Right lobe of liver (tissue), 6 donors: ENCODE data around the gene GPALPP1. TPM values are rescaled to one million over a fixed set of nuclear protein-coding genes. Genes with fewer than 3 reads are reported as not detected.

ENCODE experiments used
- ATAC-seq, 4 donors: fragments of 200-7000 bp; cut with Tn5 transposase; one replicate each; pipeline ENCODE4 v1.9.1; 2020; ENCODE audit warnings: mild to moderate bottlenecking in 4 of 4, moderate library complexity in 4 of 4
- DNase-seq, 3 donors: peaks; one replicate each; pipeline ENCODE4 v3.0.0-alpha.2; 2020
- H3K27ac ChIP-seq, 3 donors: fragments of 200-600 bp; one replicate each; pipeline ENCODE4 v1.8.0; 2022
- H3K27me3 ChIP-seq, 2 donors: fragments of 200-600 bp; one replicate each; pipeline ENCODE4 v1.8.0; 2022
- H3K36me3 ChIP-seq, 4 donors: fragments of 200-600 bp; sonication (generic) in 1 of 4; one replicate each; pipeline versions ENCODE4 v1.5.1 to v1.8.0; 2017 to 2022; ENCODE audit warnings: control low read depth in 1 of 4
- H3K4me1 ChIP-seq, 4 donors: fragments of 200-600 bp; sonication (generic) in 1 of 4; one replicate each; pipeline versions ENCODE4 v1.5.1 to v1.8.0; 2017 to 2022; ENCODE audit warnings: control low read depth in 1 of 4
- H3K4me3 ChIP-seq, 3 donors: fragments of 200-600 bp; one replicate each; pipeline ENCODE4 v1.8.0; 2022
- H3K9me3 ChIP-seq, 4 donors: fragments of 200-600 bp; sonication (generic) in 1 of 4; one replicate each; pipeline versions ENCODE4 v1.5.1 to v1.8.0; 2017 to 2022; ENCODE audit warnings: control low read depth in 1 of 4
- POLR2A ChIP-seq: fragments of 450-650 bp; IDR thresholded peaks from one replicate; pipeline ENCODE4 v1.6.1; 2017; ENCODE audit warnings: antibody characterized with exemption, mild to moderate bottlenecking
- WGBS: methylation state at CpG from one replicate; pipeline ENCODE4 v1.1.6; 2018; ENCODE audit warnings: low coverage, low lambda C conversion rate; ENCODE audit not compliant: insufficient coverage; ENCODE audit errors: missing lambda C conversion rate; 5-methylcytosine and 5-hydroxymethylcytosine counted together
- intact Hi-C, 2 donors: fragments of 100-400 bp; cut with DNase I; formaldehyde crosslinking; loops; one replicate each; pipeline versions ENCODE4 v1.11.2 to v1.14.1; 2022
- total RNA-seq, 6 experiments: library from RNA; depleted of rRNA in 2 of 6; stranded (reverse); fragments of >200 nt in 2 of 6; fragmentation: NEBNext Ultra II Directional in 3 of 6; extraction: Animal tissue kit (Norgen Biotek cat#: 25700) in 3 of 6; gene quantifications; one replicate each; pipeline versions ENCODE4 v1.1.0 to v1.2.4, GENCODE V29; 2016 to 2023
- TF ChIP-seq, protein P1 (sequence below), 4 donors: fragments of 200-600 bp in 3 of 4; fragments of 450-650 bp in 1 of 4; IDR thresholded peaks; one replicate each; pipeline versions ENCODE4 v1.5.1 to v1.8.0; 2016 to 2022; ENCODE audit warnings: antibody characterized with exemption in 4 of 4, mild to moderate bottlenecking in 2 of 4
- donor health status: DM: no; HTN: yes; CAD: no.
- donor health status: DM: no; HTN: no; CAD: no.
- donor health status: DM: no; HTN: no; CAD: no.
- donor health status: DM: no; HTN: yes; CAD: no.
- donor health status: DM: no; HTN: yes; CAD: no.

GPALPP1 gene
- total RNA-seq, 6 experiments from 2014 or later: 6.8 to 10.0 (median 8.4) TPM

DNA sequence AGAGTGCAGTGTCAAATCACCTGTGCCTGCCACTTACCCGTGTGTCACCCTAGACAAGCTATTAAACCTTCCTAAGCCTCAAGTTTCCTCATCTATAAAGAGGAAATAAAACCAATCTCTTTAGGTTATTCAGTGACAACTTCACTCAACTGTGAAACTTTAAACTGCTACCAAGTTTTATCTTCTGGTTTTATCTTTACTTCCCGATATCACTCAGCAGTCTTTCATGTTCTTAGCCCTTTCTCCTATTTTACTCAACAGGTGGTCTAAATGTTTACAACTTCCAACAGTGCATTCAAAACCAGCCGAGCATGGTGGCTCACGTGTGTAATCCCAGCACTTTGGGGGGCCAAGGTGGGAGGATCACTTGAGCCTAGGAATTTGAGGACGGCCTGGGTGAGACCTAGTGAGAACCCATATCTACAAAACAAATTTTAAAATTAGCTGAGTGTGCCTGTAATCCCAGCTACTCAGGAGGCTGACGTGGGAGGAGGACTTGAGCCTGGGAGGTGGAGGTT is 59.6 kb downstream of the GPALPP1 start:
- ATAC-seq (no peak), DNase-seq (no peak)
- no peaks in the 10 kb centered on the region for H3K36me3 ChIP-seq
- H3K4me1 ChIP-seq: no peaks in the 10 kb centered on the region
- no peaks in the 10 kb centered on the region for H3K9me3 ChIP-seq
- H3K27ac ChIP-seq: no peak overlapping the region
- no peak overlapping the region for H3K4me3 ChIP-seq
- H3K27me3 ChIP-seq: no peaks in the 10 kb centered on the region
- TF ChIP-seq POLR2A: no peak
- TF ChIP-seq, protein P1, sequence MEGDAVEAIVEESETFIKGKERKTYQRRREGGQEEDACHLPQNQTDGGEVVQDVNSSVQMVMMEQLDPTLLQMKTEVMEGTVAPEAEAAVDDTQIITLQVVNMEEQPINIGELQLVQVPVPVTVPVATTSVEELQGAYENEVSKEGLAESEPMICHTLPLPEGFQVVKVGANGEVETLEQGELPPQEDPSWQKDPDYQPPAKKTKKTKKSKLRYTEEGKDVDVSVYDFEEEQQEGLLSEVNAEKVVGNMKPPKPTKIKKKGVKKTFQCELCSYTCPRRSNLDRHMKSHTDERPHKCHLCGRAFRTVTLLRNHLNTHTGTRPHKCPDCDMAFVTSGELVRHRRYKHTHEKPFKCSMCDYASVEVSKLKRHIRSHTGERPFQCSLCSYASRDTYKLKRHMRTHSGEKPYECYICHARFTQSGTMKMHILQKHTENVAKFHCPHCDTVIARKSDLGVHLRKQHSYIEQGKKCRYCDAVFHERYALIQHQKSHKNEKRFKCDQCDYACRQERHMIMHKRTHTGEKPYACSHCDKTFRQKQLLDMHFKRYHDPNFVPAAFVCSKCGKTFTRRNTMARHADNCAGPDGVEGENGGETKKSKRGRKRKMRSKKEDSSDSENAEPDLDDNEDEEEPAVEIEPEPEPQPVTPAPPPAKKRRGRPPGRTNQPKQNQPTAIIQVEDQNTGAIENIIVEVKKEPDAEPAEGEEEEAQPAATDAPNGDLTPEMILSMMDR (IDR thresholded peaks at IDR 0.05): no peak
- 31% methylated on average over 6 of the region's 6 CpGs for WGBS
- intact Hi-C loops: loop anchor here (5.0 kb wide), 1 partner anchor 233 kb away; no protein-coding TSS in a partner anchor

GRCh38 chr13:45049478-45049877 is 60.1 kb downstream of the GPALPP1 start:
- ATAC-seq (no peak), DNase-seq (no peak)
- no peaks in the 10 kb centered on the region for H3K9me3 ChIP-seq
- no peaks in the 10 kb centered on the region for H3K27me3 ChIP-seq
- no peak for TF ChIP-seq POLR2A
- TF ChIP-seq, protein P1 (IDR thresholded peaks at IDR 0.05): no peak
- WGBS: 68% methylated on average over 3 of the region's 3 CpGs
- no peaks in the 10 kb centered on the region for H3K36me3 ChIP-seq
- H3K4me3 ChIP-seq: no peak overlapping the region
- intact Hi-C loops: loop anchor here (5.0 kb wide), 1 partner anchor 233 kb away; no protein-coding TSS in a partner anchor
- no peak overlapping the region for H3K27ac ChIP-seq
- no peaks in the 10 kb centered on the region for H3K4me1 ChIP-seq

DNA sequence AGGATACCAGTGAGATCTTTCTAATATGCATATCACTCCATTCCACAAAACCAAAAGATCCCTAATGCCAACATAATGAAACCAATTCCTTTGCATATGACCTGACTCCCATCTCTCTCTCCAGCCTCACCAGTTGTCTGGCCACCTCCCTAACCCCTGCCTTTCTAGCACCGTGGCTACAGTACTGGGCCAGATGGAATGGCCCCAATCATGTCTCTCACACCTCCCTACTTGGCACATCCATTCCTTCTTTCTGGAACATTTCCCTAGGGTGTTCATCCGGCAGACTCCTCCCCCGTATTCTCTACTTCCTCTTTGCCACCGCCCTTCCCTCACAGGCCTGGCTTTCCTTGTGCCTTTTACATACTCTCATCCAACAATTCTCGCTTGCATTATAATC is 62.0 kb downstream of the GPALPP1 start:
- intact Hi-C loops: loop anchor here in 1 of 2 donors (10.0 kb wide), 1 partner anchor 253 kb away; no protein-coding TSS in a partner anchor
- no peak overlapping the region for H3K4me3 ChIP-seq

GRCh38 chr13:45055198-45055901 is 66.0 kb downstream of the GPALPP1 start:
- Histone ChIP-seq H3K27me3 (no peaks in the 10 kb centered on the region), H3K4me1 (no peaks in the 10 kb centered on the region), H3K9me3 (no peaks in the 10 kb centered on the region), H3K36me3 (no peaks in the 10 kb centered on the region), H3K27ac (no peak overlapping the region), H3K4me3 (no peak overlapping the region)
- WGBS: 40% methylated on average over 8 of the region's 8 CpGs
- TF ChIP-seq, protein P1 (IDR thresholded peaks at IDR 0.05): no peak
- no peak for TF ChIP-seq POLR2A
- peak in 1 of 4 donors; percentile 22 for ATAC-seq
- no peak for DNase-seq
- intact Hi-C loops: loop anchor here in 1 of 2 donors (10.0 kb wide), 1 partner anchor 249 kb away; no protein-coding TSS in a partner anchor

More for the DNA sequence above, 62.0 kb downstream of the GPALPP1 start:
- no peaks in the 10 kb centered on the region for H3K27me3 ChIP-seq
- H3K9me3 ChIP-seq: no peaks in the 10 kb centered on the region
- no peaks in the 10 kb centered on the region for H3K36me3 ChIP-seq
- TF ChIP-seq POLR2A: no peak
- TF ChIP-seq, protein P1 (IDR thresholded peaks at IDR 0.05): no peak
- no peak for ATAC-seq
- no peak overlapping the region for H3K27ac ChIP-seq
- DNase-seq: no peak
- 44% methylated on average over 5 of the region's 5 CpGs for WGBS
- no peaks in the 10 kb centered on the region for H3K4me1 ChIP-seq
